GM21737 (cell line): ENCODE results near the gene SMPDL3B.
"Not testable (repeated sequence)": the region's sequence is repeated elsewhere in the genome, so short reads cannot be mapped to it uniquely, and the experiment has no call there.

Experiments
- ATAC-seq: cut with Tn5 transposase; IDR thresholded peaks from one replicate; pipeline ENCODE4 v1.9.1; 2021; ENCODE audit warnings: mild to moderate bottlenecking, moderate library complexity; ENCODE audit not compliant: unreplicated experiment

SMPDL3B gene

GRCh38 chr1:27967884-27968466, 33.2 kb downstream of the SMPDL3B start:
- ATAC-seq, result no peak

GRCh38 chr1:27968692-27969091, 33.9 kb downstream of the SMPDL3B start:
- no peak for ATAC-seq

GRCh38 chr1:27970401-27970800, 35.6 kb downstream of the SMPDL3B start:
- ATAC-seq, result no peak

- ATAC-seq, result no peak
Measured at GRCh38 chr1:27971674-27972073, 36.9 kb downstream of the SMPDL3B start.

GRCh38 chr1:27972141-27972540, 37.3 kb downstream of the SMPDL3B start:
- ATAC-seq, result no peak

- no peak for ATAC-seq
Measured at GRCh38 chr1:27973771-27974416, 39.1 kb downstream of the SMPDL3B start.

- ATAC-seq, result no peak
Measured at GRCh38 chr1:27974417-27974781, 39.6 kb downstream of the SMPDL3B start.

- no peak for ATAC-seq
Measured at GRCh38 chr1:27979151-27979858, 44.5 kb downstream of the SMPDL3B start.

GRCh38 chr1:27979859-27980201, 45.0 kb downstream of the SMPDL3B start:
- no peak for ATAC-seq

- no peak for ATAC-seq
Measured at GRCh38 chr1:27980216-27980845, 45.5 kb downstream of the SMPDL3B start.

GRCh38 chr1:27981145-27981544, 46.3 kb downstream of the SMPDL3B start:
- ATAC-seq, result no peak

- ATAC-seq, result no peak
Measured at GRCh38 chr1:27990920-27991537, 56.2 kb downstream of the SMPDL3B start.

GRCh38 chr1:27992276-27992675, 57.5 kb downstream of the SMPDL3B start:
- ATAC-seq, result no peak

- no peak for ATAC-seq
Measured at GRCh38 chr1:27993241-27993640, 58.4 kb downstream of the SMPDL3B start.

- ATAC-seq, result no peak
Measured at GRCh38 chr1:27994060-27994459, 59.3 kb downstream of the SMPDL3B start.

- not testable (repeated sequence) for ATAC-seq
Measured at GRCh38 chr1:27994526-27994925, 59.7 kb downstream of the SMPDL3B start.

- no peak for ATAC-seq
Measured at GRCh38 chr1:27999055-27999454, 64.3 kb downstream of the SMPDL3B start.

GRCh38 chr1:28002600-28002999, 67.8 kb downstream of the SMPDL3B start:
- ATAC-seq, result no peak

- not testable (repeated sequence) for ATAC-seq
Measured at GRCh38 chr1:28003117-28003516, 68.3 kb downstream of the SMPDL3B start.
